Lower lobe of right lung (tissue), 2 donors: Measurements from ENCODE around the gene SNTG2. TPM values are rescaled to one million over a fixed set of nuclear protein-coding genes. Genes with fewer than 3 reads are reported as not detected.
A peak's percentile ranks its signal among the peaks of the same experiment; 100 is the strongest.

Source experiments
- ATAC-seq, 2 donors: fragments of 200-7000 bp; cut with Tn5 transposase; one replicate each; pipeline ENCODE4 v1.9.1; 2020 to 2022; ENCODE audit warnings: mild to moderate bottlenecking in 2 of 2, moderate library complexity in 2 of 2
- DNase-seq: peaks from one replicate; pipeline ENCODE4 v3.0.0-alpha.2; 2020
- H3K27ac ChIP-seq: fragments of 200-600 bp; one replicate; pipeline ENCODE4 v1.8.0; 2022
- H3K27me3 ChIP-seq: fragments of 200-600 bp; one replicate; pipeline ENCODE4 v1.8.0; 2022; ENCODE audit warnings: low read depth
- H3K36me3 ChIP-seq: fragments of 200-600 bp; one replicate; pipeline ENCODE4 v1.8.0; 2022; ENCODE audit warnings: mild to moderate bottlenecking
- H3K4me1 ChIP-seq: fragments of 200-600 bp; one replicate; pipeline ENCODE4 v1.8.0; 2022
- H3K4me3 ChIP-seq: fragments of 200-600 bp; one replicate; pipeline ENCODE4 v1.8.0; 2022; ENCODE audit warnings: mild to moderate bottlenecking
- H3K9me3 ChIP-seq: fragments of 200-600 bp; one replicate; pipeline ENCODE4 v1.8.0; 2022
- intact Hi-C: fragments of 100-400 bp; cut with DNase I; formaldehyde crosslinking; loops from one replicate; pipeline ENCODE4 v1.11.0; 2022
- long read RNA-seq: library from polyadenylated mRNA; unstranded; transcript quantifications from one replicate; pipeline ENCODE4 v2.0.0, GENCODE V29; 2021
- total RNA-seq: library from RNA; stranded (reverse); fragmentation: NEBNext Ultra II Directional; extraction: Animal tissue kit (Norgen Biotek cat#: 25700); gene quantifications from one replicate; pipeline ENCODE4 v1.2.1, GENCODE V29; 2021
- TF ChIP-seq, protein P1 (sequence below): fragments of 200-600 bp; IDR thresholded peaks from one replicate; pipeline ENCODE4 v1.8.0; 2022; ENCODE audit warnings: antibody characterized with exemption, mild to moderate bottlenecking
- donor health status: DM: no; HTN: yes; CAD: no; lungs with severe emphysema.

The SNTG2 gene
- 1.4 TPM for total RNA-seq
- long read RNA-seq, partial matches to known transcripts: 0 of 3 reads
- long read RNA-seq, other reads (novel, unspliced or antisense): 3 of 3 reads

DNA sequence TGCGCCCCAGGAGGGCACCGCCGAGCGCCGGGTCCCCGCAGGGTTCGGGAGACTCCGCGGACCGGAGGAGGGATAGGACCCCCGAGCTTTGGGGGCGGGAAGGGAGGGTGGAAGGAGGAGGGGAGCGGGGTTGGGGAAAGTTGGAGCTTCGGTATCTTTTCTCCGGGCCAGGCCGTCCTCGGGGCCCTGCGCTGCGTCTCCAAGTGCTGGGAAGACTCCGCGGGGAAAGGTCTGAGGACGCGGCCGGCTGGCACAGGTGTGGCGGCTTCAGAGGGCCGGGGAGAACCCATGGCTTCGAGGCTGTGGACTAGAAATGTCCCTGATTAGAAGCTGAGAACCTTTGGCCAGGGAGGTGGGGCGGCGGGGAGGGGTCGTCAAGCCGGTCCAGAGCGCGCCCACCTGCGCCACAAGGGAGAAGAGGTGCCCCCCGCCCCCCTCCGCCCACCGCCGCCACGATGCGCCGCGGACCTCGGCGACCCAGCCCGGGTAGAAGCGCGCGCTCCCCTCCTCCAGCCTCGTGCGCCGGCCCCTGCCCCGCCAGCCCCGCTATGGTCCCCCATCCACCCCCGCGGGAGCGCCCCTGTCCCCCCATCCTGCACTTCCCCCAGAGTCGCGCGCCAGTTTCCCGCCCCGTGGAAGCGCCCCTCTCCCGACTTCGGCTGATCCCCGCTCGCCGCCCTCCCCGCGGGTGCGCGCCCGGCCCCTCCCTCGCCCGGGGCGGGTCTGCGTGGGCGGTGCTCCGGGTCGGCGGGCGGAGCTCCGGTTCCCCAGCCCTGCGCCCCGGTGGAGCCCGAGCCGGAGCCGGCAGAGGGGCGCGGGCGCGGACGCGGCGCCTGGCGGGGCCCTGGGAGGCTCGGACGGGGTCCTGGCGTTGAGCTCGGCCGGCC lies at the start of gene SNTG2:
Gene SNTG2, plus strand, starts transcription at position 770 of the 887 bp plus-strand sequence. CDS start 148 bp downstream, outside the sequence.
- TF ChIP-seq, protein P1, sequence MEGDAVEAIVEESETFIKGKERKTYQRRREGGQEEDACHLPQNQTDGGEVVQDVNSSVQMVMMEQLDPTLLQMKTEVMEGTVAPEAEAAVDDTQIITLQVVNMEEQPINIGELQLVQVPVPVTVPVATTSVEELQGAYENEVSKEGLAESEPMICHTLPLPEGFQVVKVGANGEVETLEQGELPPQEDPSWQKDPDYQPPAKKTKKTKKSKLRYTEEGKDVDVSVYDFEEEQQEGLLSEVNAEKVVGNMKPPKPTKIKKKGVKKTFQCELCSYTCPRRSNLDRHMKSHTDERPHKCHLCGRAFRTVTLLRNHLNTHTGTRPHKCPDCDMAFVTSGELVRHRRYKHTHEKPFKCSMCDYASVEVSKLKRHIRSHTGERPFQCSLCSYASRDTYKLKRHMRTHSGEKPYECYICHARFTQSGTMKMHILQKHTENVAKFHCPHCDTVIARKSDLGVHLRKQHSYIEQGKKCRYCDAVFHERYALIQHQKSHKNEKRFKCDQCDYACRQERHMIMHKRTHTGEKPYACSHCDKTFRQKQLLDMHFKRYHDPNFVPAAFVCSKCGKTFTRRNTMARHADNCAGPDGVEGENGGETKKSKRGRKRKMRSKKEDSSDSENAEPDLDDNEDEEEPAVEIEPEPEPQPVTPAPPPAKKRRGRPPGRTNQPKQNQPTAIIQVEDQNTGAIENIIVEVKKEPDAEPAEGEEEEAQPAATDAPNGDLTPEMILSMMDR: no peak
- Histone ChIP-seq H3K27me3 (peaks cover 49% of the 10 kb centered on the region), H3K27ac (no peak within 1 kb of the TSS), H3K4me3 (peak within 1 kb of the TSS; percentile 55), H3K9me3 (no peaks in the 10 kb centered on the region), H3K4me1 (no peaks in the 10 kb centered on the region), H3K36me3 (no peaks in the 10 kb centered on the region)
- intact Hi-C loops: no loop called here
- ATAC-seq (peak; percentile 80 to 89), DNase-seq (no peak)

DNA sequence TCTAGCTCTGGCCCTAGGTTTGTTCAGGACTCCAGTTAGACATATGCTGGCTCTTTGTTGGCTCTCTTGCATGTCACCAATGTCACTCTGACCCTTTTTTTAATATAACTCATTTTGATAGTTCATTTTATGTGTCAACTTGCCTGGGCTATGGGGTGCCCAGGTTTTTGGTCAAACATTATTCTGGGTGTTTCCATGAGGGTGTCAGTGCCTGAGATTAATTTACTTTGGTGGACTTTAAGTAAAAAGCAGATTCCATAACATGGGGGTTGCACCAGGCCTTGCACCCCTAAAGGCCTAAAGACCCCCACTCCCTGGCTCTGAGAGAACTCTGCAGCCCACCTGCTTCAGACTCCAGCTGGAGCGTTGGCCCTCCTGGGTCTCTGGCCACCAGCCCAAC lies 48.1 kb upstream of the SNTG2 start:
- H3K9me3 ChIP-seq: no peaks in the 10 kb centered on the region
- H3K27me3 ChIP-seq: peaks cover 11% of the 10 kb centered on the region
- no peaks in the 10 kb centered on the region for H3K4me1 ChIP-seq
- no peaks in the 10 kb centered on the region for H3K36me3 ChIP-seq
- intact Hi-C loops: no loop called here
- DNase-seq (no peak), ATAC-seq (no peak)
- H3K4me3 ChIP-seq: no peak overlapping the region
- TF ChIP-seq, protein P1: no peak
- H3K27ac ChIP-seq: no peak overlapping the region

DNA sequence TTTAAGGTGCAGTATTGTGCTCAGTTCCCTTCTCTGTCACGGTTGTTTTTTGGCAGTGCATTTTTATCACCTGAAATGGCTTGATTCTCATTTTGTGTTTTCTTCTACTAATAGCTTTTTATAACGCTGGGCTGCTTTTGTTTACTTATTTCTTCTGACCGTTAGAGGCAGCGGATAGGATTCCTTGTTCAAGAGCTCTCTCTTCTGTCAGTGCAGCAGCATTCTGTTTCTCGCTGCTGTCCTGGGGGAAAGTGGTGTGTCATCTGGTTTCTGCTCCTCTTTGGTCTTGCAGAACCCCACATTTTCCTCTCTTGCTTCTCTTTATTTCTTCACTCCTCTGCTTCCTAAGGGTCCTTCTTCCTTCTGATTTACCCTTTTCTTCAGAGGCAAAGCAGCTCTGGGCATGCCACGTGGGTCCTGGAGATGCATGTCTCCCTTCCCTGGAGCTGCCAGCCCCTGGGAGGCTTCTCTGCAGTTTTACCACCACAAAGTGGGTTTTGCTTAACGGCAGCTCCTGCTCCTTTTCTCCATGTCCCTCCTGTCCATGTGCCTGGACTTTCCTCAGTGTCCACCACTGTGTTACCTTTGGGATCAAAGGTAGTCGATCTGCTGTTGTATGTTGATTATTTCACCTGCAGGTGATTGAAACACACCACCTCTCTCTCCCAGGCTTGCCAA lies 47.3 kb upstream of the SNTG2 start:
- DNase-seq: no peak
- H3K9me3 ChIP-seq: no peaks in the 10 kb centered on the region
- H3K4me1 ChIP-seq: no peaks in the 10 kb centered on the region
- peaks cover 11% of the 10 kb centered on the region for H3K27me3 ChIP-seq
- H3K4me3 ChIP-seq: no peak overlapping the region
- no peak overlapping the region for H3K27ac ChIP-seq
- H3K36me3 ChIP-seq: no peaks in the 10 kb centered on the region
- no peak for ATAC-seq
- intact Hi-C loops: no loop called here
- TF ChIP-seq, protein P1: no peak

DNA sequence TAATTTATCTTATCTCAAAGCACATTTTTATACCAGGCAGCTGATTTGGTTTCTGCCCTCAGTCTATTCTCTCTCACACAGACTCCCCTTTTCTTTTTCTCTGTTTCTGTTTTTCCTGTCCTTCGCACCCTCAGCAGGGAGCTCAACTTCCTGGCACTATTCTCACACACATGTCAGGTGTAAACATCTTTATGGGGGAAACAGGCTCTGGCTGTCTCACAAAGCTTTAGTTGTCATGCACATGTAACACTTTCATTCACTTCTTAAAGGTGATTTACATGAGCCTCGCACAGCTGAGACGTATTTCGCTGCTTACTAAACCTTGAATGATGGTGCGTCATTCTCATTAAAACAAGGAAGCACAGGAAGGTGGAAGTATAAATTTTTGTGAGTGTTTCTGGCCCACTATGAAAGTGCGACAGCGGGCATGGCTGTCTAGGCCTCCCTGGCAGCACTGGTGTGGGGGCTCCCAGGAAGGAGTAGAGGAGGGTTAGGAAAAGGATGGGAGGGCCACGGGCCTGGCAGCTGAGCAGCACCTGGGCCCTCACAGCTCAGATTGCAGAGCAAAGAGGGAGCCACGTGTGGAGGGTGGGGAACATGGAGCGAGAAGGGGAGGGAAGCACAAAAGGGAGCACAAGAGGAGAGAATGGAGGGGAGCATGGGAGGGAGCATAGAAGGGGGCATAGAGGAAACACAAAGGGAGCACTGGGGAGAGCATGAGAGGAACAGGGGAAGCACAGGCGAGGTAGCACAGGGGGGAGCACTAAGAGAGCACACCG lies 46.2 kb upstream of the SNTG2 start:
- Histone ChIP-seq H3K9me3 (no peaks in the 10 kb centered on the region), H3K27me3 (peaks cover 11% of the 10 kb centered on the region), H3K4me1 (no peaks in the 10 kb centered on the region), H3K27ac (no peak overlapping the region), H3K4me3 (no peak overlapping the region), H3K36me3 (no peaks in the 10 kb centered on the region)
- DNase-seq (no peak), ATAC-seq (no peak)
- TF ChIP-seq, protein P1: no peak
- intact Hi-C loops: no loop called here

DNA sequence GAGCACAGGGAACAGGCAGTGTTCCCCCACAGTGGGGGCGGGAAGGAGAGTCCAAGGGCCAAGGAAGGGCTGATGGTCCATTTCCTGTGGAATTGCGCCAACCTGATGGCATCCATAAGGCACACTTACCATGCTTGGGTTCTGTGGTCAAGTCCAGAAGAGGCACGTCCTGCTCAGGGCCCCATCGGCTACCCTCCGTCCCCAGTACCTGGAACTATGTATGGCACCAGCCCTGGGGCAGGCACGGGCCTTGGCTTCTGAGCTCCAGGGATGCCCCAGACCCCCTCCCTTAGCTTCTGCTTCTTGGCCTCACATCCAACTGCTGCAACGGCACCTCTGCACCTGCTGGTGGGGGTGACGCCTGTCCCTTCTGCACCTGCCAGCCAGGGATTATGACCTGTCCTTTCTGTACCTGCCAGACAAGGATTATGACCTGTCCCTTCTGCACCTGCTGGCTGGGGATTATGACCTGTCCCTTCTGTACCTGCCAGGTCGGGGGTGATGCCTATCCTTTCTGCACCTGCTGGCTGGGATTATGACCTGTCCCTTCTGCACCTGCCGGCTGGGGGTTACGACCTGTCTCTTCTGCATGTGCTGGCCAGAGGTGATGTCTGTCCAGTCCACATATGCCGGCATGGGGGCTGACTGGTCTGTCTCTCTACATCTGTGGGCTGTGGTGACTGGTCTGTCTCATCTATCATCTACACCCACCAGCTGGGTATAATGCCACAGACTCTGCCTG lies 45.4 kb upstream of the SNTG2 start:
- H3K9me3 ChIP-seq: no peaks in the 10 kb centered on the region
- intact Hi-C loops: no loop called here
- no peaks in the 10 kb centered on the region for H3K36me3 ChIP-seq
- ATAC-seq (peak; percentile 14 to 25), DNase-seq (no peak)
- no peak overlapping the region for H3K4me3 ChIP-seq
- TF ChIP-seq, protein P1: no peak
- H3K4me1 ChIP-seq: no peaks in the 10 kb centered on the region
- no peak overlapping the region for H3K27ac ChIP-seq
- peaks cover 11% of the 10 kb centered on the region for H3K27me3 ChIP-seq
